IMR-90 (cell line): ENCODE results near the gene KIF1C. TPM values are rescaled to one million over a fixed set of nuclear protein-coding genes. Genes with fewer than 3 reads are reported as not detected.

ENCODE experiments used
- ATAC-seq: fragments of 200-7000 bp; cut with Tn5 transposase; 2 replicates; pipeline ENCODE4 v1.9.1; 2020; ENCODE audit warnings: low read depth, mild to moderate bottlenecking, moderate library complexity
- BruUV-seq: library from RNA; stranded (reverse); fragments of 400-500 nt; replicated peaks from 2 replicates; lab custom pipeline; 2021; lab: Mats Ljungman, UMichigan
- CTCF ChIA-PET: fragments of 300-600 bp; formaldehyde crosslinking; extraction: SDS; loops from one replicate; lab custom pipeline; 2021; ENCODE audit warnings: antibody characterized with exemption; lab: Yijun Ruan, JAX
- POLR2A ChIA-PET: fragments of 300-600 bp; sonication (Branson Sonifier 250); formaldehyde crosslinking; loops from one replicate; lab custom pipeline; 2022; ENCODE audit warnings: antibody characterized with exemption; ENCODE audit not compliant: unreplicated experiment; lab: Charles Lee
- DNase-seq: peaks from one replicate; pipeline ENCODE4 v3.0.0; 2013
- H2AFZ ChIP-seq: replicated peaks from 2 replicates; pipeline ENCODE3; 2013; ENCODE audit warnings: low read length, mild to moderate bottlenecking; ENCODE audit not compliant: poor library complexity
- H2AK5ac ChIP-seq: 2 replicates; pipeline ENCODE4 v1.6.1; 2013; ENCODE audit warnings: low read depth, low read length, inconsistent platforms
- H2AK9ac ChIP-seq: replicated peaks from 2 replicates; pipeline ENCODE3; 2013; ENCODE audit warnings: mild to moderate bottlenecking, low read depth, low read length, moderate library complexity; ENCODE audit not compliant: poor library complexity
- H2BK120ac ChIP-seq: 2 replicates; pipeline ENCODE4 v1.6.1; 2013; ENCODE audit warnings: low read depth, low read length, inconsistent platforms
- H2BK15ac ChIP-seq: 3 replicates; pipeline ENCODE4 v1.6.1; 2013; ENCODE audit warnings: low read depth, low read length, inconsistent platforms
- H2BK20ac ChIP-seq: 2 replicates; pipeline ENCODE4 v1.6.1; 2013; ENCODE audit warnings: low read depth, mild to moderate bottlenecking, inconsistent platforms, low read length, moderate library complexity
- H2BK5ac ChIP-seq: 2 replicates; pipeline ENCODE4 v1.6.1; 2013; ENCODE audit warnings: mild to moderate bottlenecking, low read depth, low read length, inconsistent platforms; ENCODE audit not compliant: poor library complexity, severe bottlenecking
- H3K14ac ChIP-seq: replicated peaks from 2 replicates; pipeline ENCODE4 v1.6.1; 2013; ENCODE audit warnings: low read depth, low read length, inconsistent platforms
- H3K18ac ChIP-seq: 2 replicates; pipeline ENCODE4 v1.6.1; 2013; ENCODE audit warnings: low read depth, low read length, control low read depth
- H3K23ac ChIP-seq: 2 replicates; pipeline ENCODE4 v1.6.1; 2013; ENCODE audit warnings: low read depth, low read length, inconsistent platforms
- H3K27ac ChIP-seq: 2 replicates; pipeline ENCODE4 v1.5.1; 2013; ENCODE audit warnings: mild to moderate bottlenecking, control low read depth, low read length; ENCODE audit not compliant: insufficient read depth
- H3K27me3 ChIP-seq: 2 replicates; pipeline ENCODE4 v1.6.1; 2013; ENCODE audit warnings: low read length; ENCODE audit not compliant: control insufficient read depth, insufficient read depth
- H3K36me3 ChIP-seq: 2 replicates; pipeline ENCODE4 v1.6.1; 2013; ENCODE audit warnings: low read length, mixed read lengths; ENCODE audit not compliant: control insufficient read depth, insufficient read depth
- H3K4ac ChIP-seq: 2 replicates; pipeline ENCODE4 v1.6.1; 2013; ENCODE audit warnings: low read depth, low read length, inconsistent platforms
- H3K4me1 ChIP-seq: 2 replicates; pipeline ENCODE4 v1.6.1; 2013; ENCODE audit warnings: low read length, mixed read lengths; ENCODE audit not compliant: control insufficient read depth, insufficient read depth
- H3K4me2 ChIP-seq: 2 replicates; pipeline ENCODE4 v1.6.1; 2013; ENCODE audit warnings: low read depth, mild to moderate bottlenecking, control low read depth, low read length, moderate library complexity
- H3K4me3 ChIP-seq: 2 replicates; pipeline ENCODE4 v1.5.1; 2013; ENCODE audit warnings: low read depth, mild to moderate bottlenecking, control low read depth, low read length, moderate library complexity; ENCODE audit not compliant: insufficient read depth
- H3K56ac ChIP-seq: 2 replicates; pipeline ENCODE4 v1.6.1; 2013; ENCODE audit warnings: low read length, inconsistent platforms; ENCODE audit not compliant: insufficient read depth; ENCODE audit errors: extremely low read depth
- H3K79me1 ChIP-seq, 2 experiments: 2 replicates each; pipeline ENCODE4 v1.6.1; 2013; ENCODE audit warnings: low read length in 2 of 2, inconsistent platforms in 1 of 2, low read depth in 1 of 2
- H3K9ac ChIP-seq: 2 replicates; pipeline ENCODE4 v1.6.1; 2013; ENCODE audit warnings: low read depth, low read length, control low read depth
- H3K9me1 ChIP-seq: 2 replicates; pipeline ENCODE4 v1.6.1; 2013; ENCODE audit warnings: low read length, inconsistent platforms; ENCODE audit not compliant: insufficient read depth
- H3K9me3 ChIP-seq: 2 replicates; pipeline ENCODE4 v1.6.1; 2013; ENCODE audit warnings: low read length; ENCODE audit not compliant: control insufficient read depth, insufficient read depth
- H4K20me1 ChIP-seq: 2 replicates; pipeline ENCODE4 v1.6.1; 2013; ENCODE audit warnings: low read length, inconsistent platforms; ENCODE audit not compliant: insufficient read depth
- H4K5ac ChIP-seq: 2 replicates; pipeline ENCODE4 v1.6.1; 2013; ENCODE audit warnings: mild to moderate bottlenecking, low read depth, low read length, control low read depth
- H4K8ac ChIP-seq, 2 experiments: 2 replicates each; pipeline ENCODE4 v1.6.1; 2013; ENCODE audit warnings: low read depth in 2 of 2, low read length in 2 of 2, control low read depth in 1 of 2, inconsistent platforms in 1 of 2
- H4K91ac ChIP-seq: 2 replicates; pipeline ENCODE4 v1.6.1; 2013; ENCODE audit warnings: low read depth, low read length, inconsistent platforms; ENCODE audit not compliant: insufficient read depth
- CEBPB ChIP-seq: IDR thresholded peaks from 2 replicates; pipeline ENCODE4 v1.6.1; 2012; ENCODE audit warnings: low read depth, low read length, improper control_type of control experiment
- CHD1 ChIP-seq: IDR thresholded peaks from 2 replicates; pipeline ENCODE4 v1.6.1; 2012; ENCODE audit warnings: low read depth, low read length, improper control_type of control experiment
- FOS ChIP-seq: fragments of 150-350 bp; IDR thresholded peaks from 2 replicates; pipeline ENCODE4 v1.6.1; 2016; ENCODE audit warnings: low read depth, low read length
- MAFK ChIP-seq: IDR thresholded peaks from 2 replicates; pipeline ENCODE4 v1.6.1; 2012; ENCODE audit warnings: low read depth, low read length, improper control_type of control experiment
- MAZ ChIP-seq: IDR thresholded peaks from 2 replicates; pipeline ENCODE4 v1.6.1; 2012; ENCODE audit warnings: low read depth, mild to moderate bottlenecking, low read length, improper control_type of control experiment, moderate library complexity, borderline replicate concordance
- MXI1 ChIP-seq: IDR thresholded peaks from 2 replicates; pipeline ENCODE4 v1.6.1; 2012; ENCODE audit warnings: low read depth, mild to moderate bottlenecking, low read length, moderate library complexity, borderline replicate concordance
- NFE2L2 ChIP-seq: fragments of 150-350 bp; IDR thresholded peaks from 2 replicates; pipeline ENCODE4 v1.6.1; 2016; ENCODE audit warnings: low read depth, mild to moderate bottlenecking, low read length
- POLR2A ChIP-seq: IDR thresholded peaks from 2 replicates; pipeline ENCODE4 v1.6.1; 2012; ENCODE audit warnings: mild to moderate bottlenecking, low read depth, low read length
- RAD21 ChIP-seq: IDR thresholded peaks from 2 replicates; pipeline ENCODE4 v1.6.1; 2012; ENCODE audit warnings: low read length, improper control_type of control experiment
- RCOR1 ChIP-seq: IDR thresholded peaks from 2 replicates; pipeline ENCODE4 v1.6.1; 2012; ENCODE audit warnings: mild to moderate bottlenecking, low read length, improper control_type of control experiment; ENCODE audit not compliant: insufficient replicate concordance
- RFX5 ChIP-seq: IDR thresholded peaks from 2 replicates; pipeline ENCODE4 v1.8.0; 2012; ENCODE audit warnings: low read depth, mild to moderate bottlenecking, low read length, moderate library complexity
- SMC3 ChIP-seq: fragments of 150-350 bp; IDR thresholded peaks from 2 replicates; pipeline ENCODE4 v1.6.1; 2016; ENCODE audit warnings: low read depth, mild to moderate bottlenecking, antibody characterized with exemption, low read length, moderate library complexity
- WGBS, 2 experiments: methylation state at CpG; one replicate each; pipeline versions ENCODE4 v1.1.5 to v1.1.7; 2013; ENCODE audit warnings: missing lambda C conversion rate in 2 of 2; ENCODE audit not compliant: insufficient read length in 1 of 2; ENCODE audit errors: extremely low coverage in 2 of 2; 5-methylcytosine and 5-hydroxymethylcytosine counted together
- dilution Hi-C: fragments of 300-500 bp; cut with HindIII; formaldehyde crosslinking; loops from one replicate; pipeline ENCODE4 v1.14.3; 2018; ENCODE audit warnings: low sequenced_read_pairs; ENCODE audit not compliant: unreplicated experiment
- in situ Hi-C: fragments of 300-500 bp; cut with MboI; formaldehyde crosslinking; loops from 3 replicates; pipeline ENCODE4 v1.14.3; 2019; ENCODE audit warnings: low sequenced_read_pairs, inconsistent platforms, mixed read lengths
- intact Hi-C: fragments of 100-400 bp; cut with micrococcal nuclease; formaldehyde crosslinking; loops from 2 replicates; pipeline ENCODE4 v1.10.0; 2022
- polyA plus RNA-seq, 3 experiments: library from polyadenylated mRNA; depleted of rRNA; stranded (reverse); fragments of >200 nt; gene quantifications; 2 replicates each; pipeline ENCODE4 v1.2.3, GENCODE V29; 2012; ENCODE audit warnings: low replicate concordance in 1 of 3
- total RNA-seq: library from RNA; depleted of rRNA; stranded (reverse); fragments of >200 nt; gene quantifications from 2 replicates; pipeline ENCODE4 v1.2.3, GENCODE V29; 2012
- TF ChIP-seq, protein P1 (sequence below): fragments of 150-350 bp; IDR thresholded peaks from 2 replicates; pipeline ENCODE4 v1.6.1; 2017; ENCODE audit warnings: mild to moderate bottlenecking, antibody characterized with exemption, low read length, low read depth
- TF ChIP-seq, protein P2 (sequence below): conservative IDR thresholded peaks from 2 replicates; pipeline ENCODE4 v1.5.1; 2012; ENCODE audit warnings: mild to moderate bottlenecking, low read depth, low read length, improper control_type of control experiment
- TF ChIP-seq, protein P3 (sequence below): fragments of 150-350 bp; IDR thresholded peaks from 2 replicates; pipeline ENCODE4 v1.6.1; 2016; ENCODE audit warnings: low read depth, mild to moderate bottlenecking, low read length, moderate library complexity, borderline replicate concordance

The KIF1C gene
- total and polyA plus RNA-seq, 2 of the 4 experiments (the other 2 are of a cell fraction), result 27.4 to 28.7 TPM

DNA sequence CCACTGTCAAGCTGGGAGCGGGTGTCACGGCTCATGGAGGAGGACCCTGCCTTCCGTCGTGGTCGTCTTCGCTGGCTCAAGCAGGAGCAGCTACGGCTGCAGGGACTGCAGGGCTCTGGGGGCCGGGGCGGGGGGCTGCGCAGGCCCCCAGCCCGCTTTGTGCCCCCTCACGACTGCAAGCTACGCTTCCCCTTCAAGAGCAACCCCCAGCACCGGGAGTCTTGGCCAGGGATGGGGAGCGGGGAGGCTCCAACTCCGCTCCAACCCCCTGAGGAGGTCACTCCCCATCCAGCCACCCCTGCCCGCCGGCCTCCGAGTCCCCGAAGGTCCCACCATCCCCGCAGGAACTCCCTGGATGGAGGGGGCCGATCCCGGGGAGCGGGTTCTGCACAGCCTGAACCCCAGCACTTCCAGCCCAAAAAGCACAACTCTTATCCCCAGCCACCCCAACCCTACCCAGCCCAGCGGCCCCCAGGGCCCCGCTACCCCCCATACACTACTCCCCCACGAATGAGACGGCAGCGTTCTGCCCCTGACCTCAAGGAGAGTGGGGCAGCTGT, 25.9 kb downstream of the KIF1C start:
- H2AFZ ChIP-seq, result no peak overlapping the region
- H3K36me3 ChIP-seq, result peaks cover 45% of the 10 kb centered on the region
- POLR2A ChIA-PET, result interaction anchor here (0.5 kb wide), 1 partner anchor 30 kb away, joined by 3 read pairs; no protein-coding TSS in a partner anchor
- H4K8ac ChIP-seq, result no peak overlapping the region
- CTCF ChIA-PET, result no interaction called here
- no peaks in the 10 kb centered on the region for H3K79me1 ChIP-seq
- H2AK5ac ChIP-seq, result no peak overlapping the region
- no peak overlapping the region for H2AK9ac ChIP-seq
- peaks cover 9% of the 10 kb centered on the region; the same call in 1 of the 2 replicates for H4K20me1 ChIP-seq
- H2BK15ac ChIP-seq, result no peak overlapping the region
- no peaks in the 10 kb centered on the region for H3K9me3 ChIP-seq
- H2BK120ac ChIP-seq, result no peak overlapping the region
- H4K5ac ChIP-seq, result no peak overlapping the region
- no TSS peak for BruUV-seq
- H3K14ac ChIP-seq, result no peak overlapping the region
- no peak overlapping the region for H3K23ac ChIP-seq
- H2BK20ac ChIP-seq, result no peak overlapping the region
- in situ Hi-C loops (no loop called here), intact Hi-C loops (no loop called here), dilution Hi-C loops (no loop called here)
- H2BK5ac ChIP-seq, result no peak overlapping the region
- no peaks in the 10 kb centered on the region for H3K27me3 ChIP-seq
- H3K4me2 ChIP-seq, result no peak overlapping the region
- H3K18ac ChIP-seq, result no peak overlapping the region
- ATAC-seq (no peak), DNase-seq (no peak)
- 93% methylated on average over 11 of the region's 29 CpGs; no CpG with 5 or more reads in 1 of the 2 experiments for WGBS, 2 experiments
- H3K27ac ChIP-seq, result no peak overlapping the region
- H3K4me1 ChIP-seq, result no peaks in the 10 kb centered on the region
- H3K56ac ChIP-seq, result no peak overlapping the region
- H3K4me3 ChIP-seq, result no peak overlapping the region
- H4K91ac ChIP-seq, result no peak overlapping the region
- H3K9ac ChIP-seq, result no peak overlapping the region
- no peak overlapping the region for H3K4ac ChIP-seq
- peaks cover 4% of the 10 kb centered on the region; the same call in 1 of the 2 replicates for H3K9me1 ChIP-seq
- TF ChIP-seq, protein P1, sequence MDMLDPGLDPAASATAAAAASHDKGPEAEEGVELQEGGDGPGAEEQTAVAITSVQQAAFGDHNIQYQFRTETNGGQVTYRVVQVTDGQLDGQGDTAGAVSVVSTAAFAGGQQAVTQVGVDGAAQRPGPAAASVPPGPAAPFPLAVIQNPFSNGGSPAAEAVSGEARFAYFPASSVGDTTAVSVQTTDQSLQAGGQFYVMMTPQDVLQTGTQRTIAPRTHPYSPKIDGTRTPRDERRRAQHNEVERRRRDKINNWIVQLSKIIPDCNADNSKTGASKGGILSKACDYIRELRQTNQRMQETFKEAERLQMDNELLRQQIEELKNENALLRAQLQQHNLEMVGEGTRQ, result no peak
- TF ChIP-seq, protein P2, sequence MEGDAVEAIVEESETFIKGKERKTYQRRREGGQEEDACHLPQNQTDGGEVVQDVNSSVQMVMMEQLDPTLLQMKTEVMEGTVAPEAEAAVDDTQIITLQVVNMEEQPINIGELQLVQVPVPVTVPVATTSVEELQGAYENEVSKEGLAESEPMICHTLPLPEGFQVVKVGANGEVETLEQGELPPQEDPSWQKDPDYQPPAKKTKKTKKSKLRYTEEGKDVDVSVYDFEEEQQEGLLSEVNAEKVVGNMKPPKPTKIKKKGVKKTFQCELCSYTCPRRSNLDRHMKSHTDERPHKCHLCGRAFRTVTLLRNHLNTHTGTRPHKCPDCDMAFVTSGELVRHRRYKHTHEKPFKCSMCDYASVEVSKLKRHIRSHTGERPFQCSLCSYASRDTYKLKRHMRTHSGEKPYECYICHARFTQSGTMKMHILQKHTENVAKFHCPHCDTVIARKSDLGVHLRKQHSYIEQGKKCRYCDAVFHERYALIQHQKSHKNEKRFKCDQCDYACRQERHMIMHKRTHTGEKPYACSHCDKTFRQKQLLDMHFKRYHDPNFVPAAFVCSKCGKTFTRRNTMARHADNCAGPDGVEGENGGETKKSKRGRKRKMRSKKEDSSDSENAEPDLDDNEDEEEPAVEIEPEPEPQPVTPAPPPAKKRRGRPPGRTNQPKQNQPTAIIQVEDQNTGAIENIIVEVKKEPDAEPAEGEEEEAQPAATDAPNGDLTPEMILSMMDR, result no peak
- TF ChIP-seq CHD1 (no peak), CEBPB (no peak), RCOR1 (no peak), RAD21 (no peak), MAZ (no peak), MAFK (no peak), RFX5 (no peak), NFE2L2 (no peak), FOS (no peak), POLR2A (no peak), MXI1 (no peak), SMC3 (no peak)
- TF ChIP-seq, protein P3, sequence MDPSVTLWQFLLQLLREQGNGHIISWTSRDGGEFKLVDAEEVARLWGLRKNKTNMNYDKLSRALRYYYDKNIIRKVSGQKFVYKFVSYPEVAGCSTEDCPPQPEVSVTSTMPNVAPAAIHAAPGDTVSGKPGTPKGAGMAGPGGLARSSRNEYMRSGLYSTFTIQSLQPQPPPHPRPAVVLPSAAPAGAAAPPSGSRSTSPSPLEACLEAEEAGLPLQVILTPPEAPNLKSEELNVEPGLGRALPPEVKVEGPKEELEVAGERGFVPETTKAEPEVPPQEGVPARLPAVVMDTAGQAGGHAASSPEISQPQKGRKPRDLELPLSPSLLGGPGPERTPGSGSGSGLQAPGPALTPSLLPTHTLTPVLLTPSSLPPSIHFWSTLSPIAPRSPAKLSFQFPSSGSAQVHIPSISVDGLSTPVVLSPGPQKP, result no peak
